GM12878 (cell line): Measurements from ENCODE around the gene BSN. TPM values are rescaled to one million over a fixed set of nuclear protein-coding genes. Genes with fewer than 3 reads are reported as not detected.
A peak's percentile ranks its signal among the peaks of the same experiment; 100 is the strongest.

ENCODE experiments used
- ATAC-seq: fragments of 200-7000 bp; cut with Tn5 transposase; 3 replicates; pipeline ENCODE4 v1.9.1; 2020; ENCODE audit warnings: mild to moderate bottlenecking, moderate library complexity
- BruUV-seq: library from RNA; stranded (reverse); fragments of 400-500 nt; replicated peaks from 2 replicates; lab custom pipeline; 2021; lab: Mats Ljungman, UMichigan
- CTCF ChIA-PET: fragments of 300-600 bp; sonication (Branson Sonifier 250); formaldehyde crosslinking; extraction: SDS; loops from one replicate; lab custom pipeline; 2021; ENCODE audit warnings: inconsistent platforms; lab: Yijun Ruan, JAX
- POLR2A ChIA-PET: fragments of 350-600 bp; formaldehyde crosslinking; extraction: SDS; loops from one replicate; lab custom pipeline; 2021; ENCODE audit warnings: inconsistent platforms; lab: Charles Lee
- RAD21 ChIA-PET: fragments of 300-600 bp; sonication (Branson Sonifier 250); formaldehyde crosslinking; loops from one replicate; lab custom pipeline; 2023; ENCODE audit warnings: antibody characterized with exemption; ENCODE audit not compliant: unreplicated experiment; lab: Charles Lee
- SMC1A ChIA-PET: fragments of 300-600 bp; sonication (Branson Sonifier 250); formaldehyde crosslinking; loops from one replicate; lab custom pipeline; 2023; ENCODE audit not compliant: unreplicated experiment, uncharacterized antibody; lab: Charles Lee
- DNase-seq: peaks from one replicate; pipeline ENCODE4 v3.0.0-alpha.2; 2011; ENCODE audit warnings: low read depth, low spot score
- FAIRE-seq: peaks from 3 replicates; lab custom pipeline; 2011; peaks lifted over from hg19 to GRCh38; lab: Jason Lieb, UNC
- H2AFZ ChIP-seq: 2 replicates; pipeline ENCODE4 v1.6.0; 2011; ENCODE audit warnings: low read depth, low read length, control low read depth; ENCODE audit not compliant: control insufficient read depth
- H3K27ac ChIP-seq: 2 replicates; pipeline ENCODE4 v1.5.1; 2011; ENCODE audit warnings: control low read depth; ENCODE audit not compliant: control insufficient read depth, insufficient read depth
- H3K27me3 ChIP-seq, 2 experiments: replicated peaks in 1 of 2; 2 replicates each; pipeline versions ENCODE4 v1.6.0 to v1.6.1; 2011; ENCODE audit warnings: low read length in 1 of 2; ENCODE audit not compliant: control insufficient read depth in 2 of 2, insufficient read depth in 2 of 2
- H3K36me3 ChIP-seq, 2 experiments: 2 replicates each; pipeline ENCODE4 v1.5.1; 2011; ENCODE audit warnings: low read length in 1 of 2; ENCODE audit not compliant: control insufficient read depth in 2 of 2, insufficient read depth in 2 of 2
- H3K4me1 ChIP-seq: 2 replicates; pipeline ENCODE4 v1.6.1; 2011; ENCODE audit warnings: mild to moderate bottlenecking, low read length, moderate library complexity, mixed read lengths; ENCODE audit not compliant: control insufficient read depth, insufficient read depth
- H3K4me2 ChIP-seq: 2 replicates; pipeline ENCODE4 v1.6.0; 2011; ENCODE audit warnings: control low read depth; ENCODE audit not compliant: control insufficient read depth, insufficient read depth
- H3K4me3 ChIP-seq: fragments of 200-600 bp; sonication (generic); 2 replicates; pipeline ENCODE4 v1.5.1; 2016
- H3K79me2 ChIP-seq: 2 replicates; pipeline ENCODE4 v1.6.0; 2011; ENCODE audit warnings: low read length; ENCODE audit not compliant: control insufficient read depth, insufficient read depth
- H3K9ac ChIP-seq: 2 replicates; pipeline ENCODE4 v1.8.0; 2011; ENCODE audit warnings: low read length, control low read depth, mixed read lengths; ENCODE audit not compliant: control insufficient read depth, insufficient read depth
- H3K9me3 ChIP-seq: replicated peaks from 3 replicates; pipeline ENCODE4 v1.5.1; 2011; ENCODE audit warnings: mild to moderate bottlenecking, low read length; ENCODE audit not compliant: control insufficient read depth, insufficient read depth
- H4K20me1 ChIP-seq: 2 replicates; pipeline ENCODE4 v1.6.0; 2011; ENCODE audit not compliant: control insufficient read depth, insufficient read depth
- BMI1 ChIP-seq: fragments of 450-650 bp; IDR thresholded peaks from 2 replicates; pipeline ENCODE4 v1.6.1; 2016; ENCODE audit warnings: mild to moderate bottlenecking, moderate library complexity, borderline replicate concordance
- CEBPB ChIP-seq, 2 experiments: fragments of 150-350 bp in 1 of 2; IDR thresholded peaks; 2 replicates each; pipeline ENCODE4 v1.6.1; 2012 to 2014; ENCODE audit warnings: low read depth in 2 of 2, low read length in 2 of 2, borderline replicate concordance in 1 of 2, inconsistent platforms in 1 of 2
- EED ChIP-seq: sonication (generic); IDR thresholded peaks from 2 replicates; pipeline ENCODE4 v1.6.1; 2016; ENCODE audit warnings: antibody characterized with exemption, low read depth
- GABPA ChIP-seq: IDR thresholded peaks from 2 replicates; pipeline ENCODE4 v1.6.1; 2014; ENCODE audit warnings: antibody characterized with exemption, low read depth, mild to moderate bottlenecking, inconsistent platforms
- HDAC6 ChIP-seq: fragments of 200-600 bp; sonication (generic); IDR thresholded peaks from one replicate; pipeline ENCODE4 v1.8.0; 2017; ENCODE audit warnings: antibody characterized with exemption; ENCODE audit not compliant: unreplicated experiment
- JUND ChIP-seq: IDR thresholded peaks from 2 replicates; pipeline ENCODE4 v1.6.1; 2012; ENCODE audit warnings: low read depth, mild to moderate bottlenecking, low read length, improper control_type of control experiment, moderate library complexity
- NFYB ChIP-seq: IDR thresholded peaks from 2 replicates; pipeline ENCODE4 v1.6.1; 2011; ENCODE audit warnings: low read depth, mild to moderate bottlenecking, low read length, improper control_type of control experiment, moderate library complexity; ENCODE audit not compliant: insufficient read depth
- NR2F1 ChIP-seq: fragments of 450-650 bp; conservative IDR thresholded peaks from 2 replicates; pipeline ENCODE4 v1.6.1; 2017; ENCODE audit warnings: mild to moderate bottlenecking
- TCF12 ChIP-seq: IDR thresholded peaks from 2 replicates; pipeline ENCODE4 v1.6.1; 2011; ENCODE audit warnings: low read depth, mild to moderate bottlenecking, low read length
- YY1 ChIP-seq: IDR thresholded peaks from 2 replicates; pipeline ENCODE4 v1.6.1; 2011; ENCODE audit warnings: low read depth, mild to moderate bottlenecking, low read length
- ZBED1 ChIP-seq: IDR thresholded peaks from 2 replicates; pipeline ENCODE4 v1.6.1; 2016; ENCODE audit warnings: borderline replicate concordance
- WGBS: methylation state at CpG from one replicate; pipeline ENCODE4 v1.1.6; 2016; ENCODE audit warnings: low lambda C conversion rate; ENCODE audit not compliant: insufficient replicate concordance, insufficient coverage; ENCODE audit errors: missing lambda C conversion rate; 5-methylcytosine and 5-hydroxymethylcytosine counted together
- in situ Hi-C: fragments of 300-500 bp; cut with MboI; formaldehyde crosslinking; loops from 9 replicates; pipeline ENCODE4 v1.14.3; 2018; ENCODE audit warnings: mixed read lengths
- intact Hi-C: fragments of 100-400 bp; cut with micrococcal nuclease; formaldehyde crosslinking; loops from one replicate; pipeline ENCODE4 v1.14.2; 2022; ENCODE audit not compliant: unreplicated experiment
- polyA plus RNA-seq, 11 experiments: library from polyadenylated mRNA; depleted of rRNA in 4 of 11; unstranded in 6 of 11; stranded (reverse) in 5 of 11; fragments of >200 nt; fragmentation: Nextera tagmentation in 4 of 11; fragmentation: Illumina TruSeq in 1 of 11; extraction: Ambion mirVana in 4 of 11; extraction: Trizol in 1 of 11; gene quantifications; 1 replicate in 1 of 11; 2 replicates in 10 of 11; pipeline versions ENCODE4 v1.2.1 to v1.2.3, GENCODE V29; 2011 to 2016; ENCODE audit warnings: inconsistent platforms in 2 of 11, missing spikeins in 2 of 11, low read depth in 1 of 11
- total RNA-seq, 4 experiments: library from RNA; depleted of rRNA in 3 of 4; stranded (reverse); fragments of >200 nt in 3 of 4; fragmentation: Illumina TruSeq in 1 of 4; extraction: Trizol in 1 of 4; gene quantifications; 2 replicates each; pipeline versions ENCODE4 v1.2.1 to v1.2.3, GENCODE V29; 2013 to 2021
- TF ChIP-seq, protein P1 (sequence below): IDR thresholded peaks from 2 replicates; pipeline ENCODE4 v1.6.1; 2012; ENCODE audit warnings: low read depth, low read length, improper control_type of control experiment
- TF ChIP-seq, protein P2 (sequence below): IDR thresholded peaks from 2 replicates; pipeline ENCODE4 v1.6.1; 2011; ENCODE audit warnings: borderline replicate concordance, low read depth, mild to moderate bottlenecking, moderate library complexity, low read length; ENCODE audit not compliant: insufficient read depth, poor library complexity, severe bottlenecking
- TF ChIP-seq, protein P3 (sequence below): fragments of 150-350 bp; IDR thresholded peaks from 2 replicates; pipeline ENCODE4 v1.6.1; 2014; ENCODE audit warnings: mild to moderate bottlenecking, low read depth, low read length

BSN gene
- total and polyA plus RNA-seq, 10 of the 15 experiments (the other 5 are each of a cell fraction or from before 2014, with no cell fraction given): under 0.01 to 0.19 (median 0.05) TPM; not detected in 1

DNA sequence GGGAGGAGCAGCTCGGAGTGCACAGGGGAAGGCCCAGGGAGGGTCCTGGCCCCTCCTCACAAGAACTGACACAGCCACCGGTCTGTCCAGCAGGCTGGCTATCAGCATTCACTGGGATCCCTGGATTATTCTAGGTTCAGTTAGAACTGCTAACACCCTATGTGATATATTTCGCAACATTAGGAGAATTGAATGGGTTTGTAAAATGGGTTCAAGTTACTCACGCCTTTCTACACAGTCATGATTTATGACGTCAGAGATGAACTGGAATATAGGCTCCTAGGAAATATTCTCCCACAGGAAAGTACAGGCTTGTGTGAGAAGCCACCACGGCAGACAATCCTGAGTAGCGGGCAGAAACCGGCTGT is 969 bp upstream of the BSN start:
- intact Hi-C loops: no loop called here
- Histone ChIP-seq H3K27ac (no peak overlapping the region), H3K4me3 (no peak overlapping the region), H3K9me3 (no peaks in the 10 kb centered on the region), H3K27me3 (peaks cover 4 to 12% of the 10 kb centered on the region in 2 experiments), H3K4me2 (peak overlapping the region; percentile 99), H2AFZ (no peak overlapping the region), H3K9ac (no peak overlapping the region), H3K4me1 (peaks cover 5% of the 10 kb centered on the region), H3K36me3 (no peaks in the 10 kb centered on the region), H3K79me2 (no peaks in the 10 kb centered on the region), H4K20me1 (no peaks in the 10 kb centered on the region)
- SMC1A ChIA-PET: interaction anchor here (1.5 kb wide), 1 partner anchor 120 kb away, joined by 3 read pairs; no protein-coding TSS in a partner anchor
- DNase-seq (no peak), ATAC-seq (no peak), FAIRE-seq (no peak)
- WGBS: 69% methylated on average over 8 of the region's 8 CpGs
- TF ChIP-seq CEBPB (IDR thresholded peaks at IDR 0.05; ENCODE audit: borderline replicate concordance in 1 of 2, low read depth in 2 of 2, low read length in 2 of 2) (no peak), NFYB (no peak), NR2F1 (no peak), EED (no peak), JUND (no peak), ZBED1 (no peak), YY1 (no peak), GABPA (no peak), TCF12 (no peak), HDAC6 (no peak), BMI1 (no peak)
- TF ChIP-seq, protein P1, sequence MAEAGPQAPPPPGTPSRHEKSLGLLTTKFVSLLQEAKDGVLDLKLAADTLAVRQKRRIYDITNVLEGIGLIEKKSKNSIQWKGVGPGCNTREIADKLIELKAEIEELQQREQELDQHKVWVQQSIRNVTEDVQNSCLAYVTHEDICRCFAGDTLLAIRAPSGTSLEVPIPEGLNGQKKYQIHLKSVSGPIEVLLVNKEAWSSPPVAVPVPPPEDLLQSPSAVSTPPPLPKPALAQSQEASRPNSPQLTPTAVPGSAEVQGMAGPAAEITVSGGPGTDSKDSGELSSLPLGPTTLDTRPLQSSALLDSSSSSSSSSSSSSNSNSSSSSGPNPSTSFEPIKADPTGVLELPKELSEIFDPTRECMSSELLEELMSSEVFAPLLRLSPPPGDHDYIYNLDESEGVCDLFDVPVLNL: no peak
- TF ChIP-seq, protein P2, sequence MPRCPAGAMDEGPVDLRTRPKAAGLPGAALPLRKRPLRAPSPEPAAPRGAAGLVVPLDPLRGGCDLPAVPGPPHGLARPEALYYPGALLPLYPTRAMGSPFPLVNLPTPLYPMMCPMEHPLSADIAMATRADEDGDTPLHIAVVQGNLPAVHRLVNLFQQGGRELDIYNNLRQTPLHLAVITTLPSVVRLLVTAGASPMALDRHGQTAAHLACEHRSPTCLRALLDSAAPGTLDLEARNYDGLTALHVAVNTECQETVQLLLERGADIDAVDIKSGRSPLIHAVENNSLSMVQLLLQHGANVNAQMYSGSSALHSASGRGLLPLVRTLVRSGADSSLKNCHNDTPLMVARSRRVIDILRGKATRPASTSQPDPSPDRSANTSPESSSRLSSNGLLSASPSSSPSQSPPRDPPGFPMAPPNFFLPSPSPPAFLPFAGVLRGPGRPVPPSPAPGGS: no peak
- TF ChIP-seq, protein P3, sequence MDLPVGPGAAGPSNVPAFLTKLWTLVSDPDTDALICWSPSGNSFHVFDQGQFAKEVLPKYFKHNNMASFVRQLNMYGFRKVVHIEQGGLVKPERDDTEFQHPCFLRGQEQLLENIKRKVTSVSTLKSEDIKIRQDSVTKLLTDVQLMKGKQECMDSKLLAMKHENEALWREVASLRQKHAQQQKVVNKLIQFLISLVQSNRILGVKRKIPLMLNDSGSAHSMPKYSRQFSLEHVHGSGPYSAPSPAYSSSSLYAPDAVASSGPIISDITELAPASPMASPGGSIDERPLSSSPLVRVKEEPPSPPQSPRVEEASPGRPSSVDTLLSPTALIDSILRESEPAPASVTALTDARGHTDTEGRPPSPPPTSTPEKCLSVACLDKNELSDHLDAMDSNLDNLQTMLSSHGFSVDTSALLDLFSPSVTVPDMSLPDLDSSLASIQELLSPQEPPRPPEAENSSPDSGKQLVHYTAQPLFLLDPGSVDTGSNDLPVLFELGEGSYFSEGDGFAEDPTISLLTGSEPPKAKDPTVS: no peak
- no TSS peak for BruUV-seq
- RAD21 ChIA-PET: interaction anchor here (1.8 to 3.6 kb wide), 2 partner anchors 13 to 16 kb away, joined by 4 to 20 read pairs; no protein-coding TSS in a partner anchor
- in situ Hi-C loops: no loop called here
- POLR2A ChIA-PET: no interaction called here
- CTCF ChIA-PET: interaction anchor here (1.9 to 2.4 kb wide), 2 partner anchors 14 to 119 kb away, joined by 6 to 12 read pairs; no protein-coding TSS in a partner anchor
